Left lung (tissue), 10 donors: ENCODE results near the gene WFDC5. TPM values are rescaled to one million over a fixed set of nuclear protein-coding genes. Genes with fewer than 3 reads are reported as not detected.
"Not testable (repeated sequence)": the region's sequence is repeated elsewhere in the genome, so short reads cannot be mapped to it uniquely, and the experiment has no call there.

Experiments
- ATAC-seq: fragments of 200-7000 bp; cut with Tn5 transposase; one replicate; pipeline ENCODE4 v1.9.1; 2020; ENCODE audit warnings: moderate library complexity
- DNase-seq, 4 donors: peaks; one replicate each; pipeline ENCODE4 v3.0.0-alpha.2; 2013 to 2020
- H3K27ac ChIP-seq, 2 donors: fragments of 200-600 bp; sonication (generic) in 1 of 2; one replicate each; pipeline versions ENCODE4 v1.5.0 to v1.8.0; 2020 to 2021
- H3K27me3 ChIP-seq, 2 donors: fragments of 200-600 bp; sonication (generic) in 1 of 2; one replicate each; pipeline versions ENCODE4 v1.5.0 to v1.8.0; 2020 to 2021
- H3K36me3 ChIP-seq, 2 donors: fragments of 200-600 bp; sonication (generic) in 1 of 2; one replicate each; pipeline versions ENCODE4 v1.5.0 to v1.8.0; 2020 to 2021
- H3K4me1 ChIP-seq, 2 donors: fragments of 200-600 bp; one replicate each; pipeline ENCODE4 v1.8.0; 2021
- H3K4me3 ChIP-seq, 2 donors: fragments of 200-600 bp; sonication (generic) in 1 of 2; one replicate each; pipeline versions ENCODE4 v1.5.0 to v1.8.0; 2020 to 2021; ENCODE audit warnings: mild to moderate bottlenecking in 1 of 2
- H3K9me3 ChIP-seq, 2 donors: fragments of 200-600 bp; sonication (generic) in 1 of 2; one replicate each; pipeline versions ENCODE4 v1.5.0 to v1.8.0; 2020 to 2021
- intact Hi-C, 2 donors: fragments of 100-400 bp; cut with DNase I; formaldehyde crosslinking; loops; one replicate each; pipeline versions ENCODE4 v1.11.2 to v1.14.2; 2022
- polyA plus RNA-seq, 6 donors: library from polyadenylated mRNA; unstranded; fragments of 120-200 nt; gene quantifications; one replicate each; pipeline ENCODE4 v1.2.1, GENCODE V29; 2013; ENCODE audit not compliant: insufficient read length in 6 of 6
- total RNA-seq, 2 donors: library from RNA; stranded (reverse); fragmentation: NEBNext Ultra II Directional; extraction: Animal tissue kit (Norgen Biotek cat#: 25700); gene quantifications; one replicate each; pipeline ENCODE4 v1.2.1, GENCODE V29; 2021
- TF ChIP-seq, protein P1 (sequence below), 2 donors: fragments of 200-600 bp; sonication (generic) in 1 of 2; IDR thresholded peaks; one replicate each; pipeline versions ENCODE4 v1.5.0 to v1.8.0; 2021; ENCODE audit warnings: antibody characterized with exemption in 2 of 2
- donor health status: DM: no; HTN: yes; CAD: no.
- donor health status: DM: no; HTN: no; CAD: no.

Gene WFDC5
- total and polyA plus RNA-seq, 8 donors: 0.32 to 0.37 TPM; not detected in 6

DNA sequence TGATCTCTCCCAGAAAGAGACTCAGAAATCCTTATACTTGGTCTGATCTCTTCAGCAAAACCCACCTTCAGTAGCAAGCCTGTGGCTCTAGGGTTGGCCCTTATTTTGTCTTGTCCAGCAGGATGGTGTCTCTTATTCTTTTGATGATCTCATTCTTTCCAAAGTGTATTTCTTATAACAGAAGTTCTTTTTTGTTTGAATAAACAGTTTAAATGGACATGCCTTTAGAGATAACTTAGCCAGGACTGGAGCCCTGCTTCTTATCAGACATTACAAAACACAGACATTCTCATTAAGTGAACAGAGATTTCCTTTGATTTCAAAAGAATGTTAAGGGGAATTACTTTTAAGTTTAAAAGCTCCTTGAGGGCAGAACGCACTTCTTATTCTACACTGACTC is 45.7 kb downstream of the WFDC5 start:
- TF ChIP-seq, protein P1, sequence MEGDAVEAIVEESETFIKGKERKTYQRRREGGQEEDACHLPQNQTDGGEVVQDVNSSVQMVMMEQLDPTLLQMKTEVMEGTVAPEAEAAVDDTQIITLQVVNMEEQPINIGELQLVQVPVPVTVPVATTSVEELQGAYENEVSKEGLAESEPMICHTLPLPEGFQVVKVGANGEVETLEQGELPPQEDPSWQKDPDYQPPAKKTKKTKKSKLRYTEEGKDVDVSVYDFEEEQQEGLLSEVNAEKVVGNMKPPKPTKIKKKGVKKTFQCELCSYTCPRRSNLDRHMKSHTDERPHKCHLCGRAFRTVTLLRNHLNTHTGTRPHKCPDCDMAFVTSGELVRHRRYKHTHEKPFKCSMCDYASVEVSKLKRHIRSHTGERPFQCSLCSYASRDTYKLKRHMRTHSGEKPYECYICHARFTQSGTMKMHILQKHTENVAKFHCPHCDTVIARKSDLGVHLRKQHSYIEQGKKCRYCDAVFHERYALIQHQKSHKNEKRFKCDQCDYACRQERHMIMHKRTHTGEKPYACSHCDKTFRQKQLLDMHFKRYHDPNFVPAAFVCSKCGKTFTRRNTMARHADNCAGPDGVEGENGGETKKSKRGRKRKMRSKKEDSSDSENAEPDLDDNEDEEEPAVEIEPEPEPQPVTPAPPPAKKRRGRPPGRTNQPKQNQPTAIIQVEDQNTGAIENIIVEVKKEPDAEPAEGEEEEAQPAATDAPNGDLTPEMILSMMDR (IDR thresholded peaks at IDR 0.05): no peak
- peaks cover 0 to 6% of the 10 kb centered on the region in 2 donors for H3K4me1 ChIP-seq
- intact Hi-C loops: no loop called here
- H3K4me3 ChIP-seq: no peak overlapping the region
- no peaks in the 10 kb centered on the region for H3K27me3 ChIP-seq
- H3K36me3 ChIP-seq: peaks cover 0 to 22% of the 10 kb centered on the region in 2 donors
- DNase-seq (no peak), ATAC-seq (no peak)
- H3K9me3 ChIP-seq: no peaks in the 10 kb centered on the region
- H3K27ac ChIP-seq: no peak overlapping the region

DNA sequence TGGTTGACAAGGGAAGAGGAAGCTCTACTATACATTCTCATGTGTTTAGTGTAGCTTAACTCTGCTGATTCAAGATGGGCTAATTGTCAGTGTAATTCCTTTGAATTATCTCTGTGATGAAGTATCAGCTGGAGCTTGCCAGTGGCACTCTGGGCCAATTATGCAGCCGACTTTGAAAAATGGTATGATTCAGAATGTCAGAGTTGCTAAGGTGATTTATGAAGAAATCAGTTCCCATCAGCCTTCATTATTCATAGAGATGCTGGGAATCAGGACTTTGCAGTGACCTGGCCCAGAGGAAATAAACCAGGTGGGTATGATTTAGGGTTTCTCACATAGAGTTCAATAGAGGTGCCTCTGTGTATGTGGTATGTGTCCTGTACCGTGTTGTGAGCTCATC is 47.4 kb downstream of the WFDC5 start:
- H3K27me3 ChIP-seq: no peaks in the 10 kb centered on the region
- no peak overlapping the region for H3K4me3 ChIP-seq
- peaks cover 0 to 6% of the 10 kb centered on the region in 2 donors for H3K4me1 ChIP-seq
- intact Hi-C loops: no loop called here
- H3K9me3 ChIP-seq: no peaks in the 10 kb centered on the region
- TF ChIP-seq, protein P1 (IDR thresholded peaks at IDR 0.05): no peak
- H3K36me3 ChIP-seq: peaks cover 0 to 10% of the 10 kb centered on the region in 2 donors
- DNase-seq (no peak), ATAC-seq (no peak)
- H3K27ac ChIP-seq: no peak overlapping the region

DNA sequence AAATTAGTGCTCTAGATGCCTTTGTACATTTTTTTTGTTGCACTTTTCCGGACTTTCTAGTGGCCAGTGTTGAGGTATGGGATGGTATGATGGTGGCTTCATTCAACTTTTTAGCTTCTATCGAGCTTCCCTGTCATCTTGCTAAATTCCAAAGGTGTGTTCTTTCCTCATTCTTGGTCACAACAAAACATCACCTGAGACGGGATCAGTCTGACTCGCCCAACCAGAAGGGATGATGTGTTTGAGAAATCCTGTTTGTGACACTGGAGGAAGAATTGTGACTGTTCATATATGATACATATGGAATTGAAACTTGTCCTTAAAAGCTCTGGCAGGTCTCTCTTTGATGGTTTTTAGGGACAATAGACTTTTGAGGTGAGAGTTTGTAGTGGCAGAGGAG is 47.9 kb downstream of the WFDC5 start:
- no peak for ATAC-seq
- no peaks in the 10 kb centered on the region for H3K9me3 ChIP-seq
- no peak overlapping the region for H3K4me3 ChIP-seq
- H3K36me3 ChIP-seq: peaks cover 0 to 15% of the 10 kb centered on the region in 2 donors
- H3K27me3 ChIP-seq: no peaks in the 10 kb centered on the region
- H3K4me1 ChIP-seq: peaks cover 0 to 6% of the 10 kb centered on the region in 2 donors
- H3K27ac ChIP-seq: no peak overlapping the region
- intact Hi-C loops: no loop called here
- TF ChIP-seq, protein P1 (IDR thresholded peaks at IDR 0.05): no peak
- DNase-seq: no peak

DNA sequence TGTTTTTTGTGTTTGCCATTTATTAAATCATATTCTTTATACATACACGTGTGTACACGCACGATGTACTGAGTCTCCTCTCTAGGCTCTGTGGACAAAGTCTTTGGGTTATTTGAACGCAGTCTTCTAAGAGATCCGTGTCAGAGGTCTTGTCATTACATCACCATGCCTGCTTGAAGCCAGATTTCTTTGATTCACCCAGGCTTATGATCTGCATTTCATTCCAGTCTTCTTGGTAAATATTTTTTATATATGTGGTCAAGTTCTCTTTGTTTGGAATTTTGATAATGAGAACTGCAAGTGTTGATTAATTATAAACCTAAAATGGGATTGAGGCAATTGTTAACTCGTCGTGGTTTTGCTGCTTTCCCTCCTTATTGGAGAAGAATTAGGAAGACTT is 48.6 kb downstream of the WFDC5 start:
- Histone ChIP-seq H3K4me1 (peaks cover 0 to 6% of the 10 kb centered on the region in 2 donors), H3K27me3 (no peaks in the 10 kb centered on the region), H3K9me3 (no peaks in the 10 kb centered on the region), H3K27ac (no peak overlapping the region), H3K36me3 (peaks cover 0 to 16% of the 10 kb centered on the region in 2 donors), H3K4me3 (no peak overlapping the region)
- intact Hi-C loops: no loop called here
- ATAC-seq: no peak
- TF ChIP-seq, protein P1 (IDR thresholded peaks at IDR 0.05): no peak
- no peak for DNase-seq

DNA sequence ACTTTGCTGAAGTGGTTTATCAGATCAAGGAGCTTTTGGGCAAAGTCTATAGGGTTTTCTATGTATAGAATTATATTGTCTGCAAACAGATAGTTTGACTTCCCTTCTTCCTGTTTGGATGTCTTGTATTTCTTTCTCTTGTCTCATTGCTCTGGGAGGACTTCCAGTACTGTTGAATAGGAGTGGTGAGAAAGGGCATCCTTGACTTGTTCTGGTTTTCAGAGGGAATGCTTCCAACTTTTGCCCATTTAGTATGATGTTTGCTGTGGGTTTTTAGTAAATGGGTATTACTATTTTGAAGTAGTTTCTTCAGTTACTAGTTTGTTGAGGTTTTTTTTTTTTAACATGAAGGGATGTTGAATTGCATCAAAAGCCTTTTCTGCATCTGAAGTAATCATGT is 50.2 kb downstream of the WFDC5 start:
- no peak for DNase-seq
- ATAC-seq: no peak
- TF ChIP-seq, protein P1 (IDR thresholded peaks at IDR 0.05): no peak

DNA sequence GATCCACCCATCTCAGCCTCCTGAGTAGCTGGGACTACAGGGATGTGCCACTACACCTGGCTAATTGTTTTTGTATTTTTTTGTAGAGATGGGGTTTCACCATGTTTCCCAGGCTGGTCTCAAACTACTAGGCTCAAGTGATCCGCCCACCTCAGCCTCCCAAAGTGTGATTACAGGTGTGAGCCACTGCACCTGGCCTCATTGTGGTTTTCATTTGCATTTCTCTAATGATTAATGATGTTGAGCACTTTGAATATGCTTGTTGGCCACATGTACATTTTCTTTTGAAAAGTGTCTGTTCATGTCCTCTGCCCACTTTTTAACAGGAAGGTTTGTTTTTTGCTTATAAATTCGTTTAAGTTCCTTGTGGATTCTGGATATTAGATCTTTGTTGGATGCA is 51.9 kb downstream of the WFDC5 start:
- H3K27me3 ChIP-seq, ATAC-seq, H3K4me1 ChIP-seq, intact Hi-C loops, DNase-seq, H3K27ac ChIP-seq, H3K4me3 ChIP-seq, H3K9me3 ChIP-seq: not testable (repeated sequence)
- H3K36me3 ChIP-seq: peaks cover 0 to 15% of the 10 kb centered on the region in 2 donors

More for the DNA sequence above, 50.2 kb downstream of the WFDC5 start:
- intact Hi-C loops: no loop called here
- no peaks in the 10 kb centered on the region for H3K27me3 ChIP-seq
- no peak overlapping the region for H3K27ac ChIP-seq
- H3K4me3 ChIP-seq: no peak overlapping the region
- peaks cover 0 to 6% of the 10 kb centered on the region in 2 donors for H3K4me1 ChIP-seq
- no peaks in the 10 kb centered on the region for H3K9me3 ChIP-seq
- peaks cover 0 to 16% of the 10 kb centered on the region in 2 donors for H3K36me3 ChIP-seq
